ENCODE data around the gene KRTAP4-2. TPM values are rescaled to one million over a fixed set of nuclear protein-coding genes. Genes with fewer than 3 reads are reported as not detected.

The KRTAP4-2 gene
- total RNA-seq, 1 experiment from 2014 or later, result not detected

GRCh38 chr17:41184480-41184961 is 6.5 kb upstream of the KRTAP4-2 start, which contains the start of gene KRTAP4-1:
TSS of gene KRTAP4-1 (minus strand) at chr17:41184911. CDS start at chr17:41184854, 57 bp downstream.
- CTCF ChIA-PET, result no interaction called here
- BruUV-seq (replicated peaks), result no TSS peak

GRCh38 chr17:41178843-41179616 is 1.0 kb upstream of the KRTAP4-2 start:
- H3K27ac Mint-ChIP-seq (ENCODE audit: unreplicated experiment), result no peak overlapping the region
- DNase-seq, result no peak
- H3K27me3 Mint-ChIP-seq (ENCODE audit: unreplicated experiment), result no peaks in the 10 kb centered on the region
- CTCF ChIA-PET, result interaction anchor here (0.6 to 0.8 kb wide), 2 partner anchors 20 to 51 kb away, joined by 3 read pairs; no protein-coding TSS in a partner anchor
- no peaks in the 10 kb centered on the region for H3K36me3 Mint-ChIP-seq (ENCODE audit: insufficient read depth, unreplicated experiment)
- H3K4me1 Mint-ChIP-seq (ENCODE audit: low read depth, unreplicated experiment), result peaks cover 25% of the 10 kb centered on the region
- H3K9me3 Mint-ChIP-seq (ENCODE audit: low read depth, unreplicated experiment), result no peaks in the 10 kb centered on the region
- BruUV-seq (replicated peaks), result no TSS peak
- intact Hi-C loops (cut with micrococcal nuclease; ENCODE audit: unreplicated experiment), result no loop called here
- H3K4me3 Mint-ChIP-seq (ENCODE audit: low read depth, unreplicated experiment), result no peak overlapping the region
- no peak for TF ChIP-seq CTCF (IDR thresholded peaks at IDR 0.05; ENCODE audit: unreplicated experiment)

More at GRCh38 chr17:41184480-41184961, 6.5 kb upstream of the KRTAP4-2 start, which contains the start of gene KRTAP4-1:
- Mint-ChIP-seq H3K36me3 (ENCODE audit: insufficient read depth, unreplicated experiment) (no peaks in the 10 kb centered on the region), H3K4me1 (ENCODE audit: low read depth, unreplicated experiment) (peaks cover 22% of the 10 kb centered on the region), H3K27ac (ENCODE audit: unreplicated experiment) (no peak within 1 kb of the TSS), H3K27me3 (ENCODE audit: unreplicated experiment) (no peaks in the 10 kb centered on the region), H3K9me3 (ENCODE audit: low read depth, unreplicated experiment) (no peaks in the 10 kb centered on the region), H3K4me3 (ENCODE audit: low read depth, unreplicated experiment) (no peak within 1 kb of the TSS)
- TF ChIP-seq CTCF (IDR thresholded peaks at IDR 0.05; ENCODE audit: unreplicated experiment), result no peak
- no peak for DNase-seq
- intact Hi-C loops (cut with micrococcal nuclease; ENCODE audit: unreplicated experiment), result no loop called here

- no TSS peak for BruUV-seq (replicated peaks)
- Mint-ChIP-seq H3K27ac (ENCODE audit: unreplicated experiment) (no peak overlapping the region), H3K36me3 (ENCODE audit: insufficient read depth, unreplicated experiment) (no peaks in the 10 kb centered on the region), H3K27me3 (ENCODE audit: unreplicated experiment) (no peaks in the 10 kb centered on the region), H3K9me3 (ENCODE audit: low read depth, unreplicated experiment) (no peaks in the 10 kb centered on the region), H3K4me3 (ENCODE audit: low read depth, unreplicated experiment) (no peak overlapping the region), H3K4me1 (ENCODE audit: low read depth, unreplicated experiment) (peaks cover 25% of the 10 kb centered on the region)
- CTCF ChIA-PET, result interaction anchor here (0.6 to 0.8 kb wide), 2 partner anchors 19 to 51 kb away, joined by 3 read pairs; no protein-coding TSS in a partner anchor
- TF ChIP-seq CTCF (IDR thresholded peaks at IDR 0.05; ENCODE audit: unreplicated experiment), result no peak
- no peak for DNase-seq
- intact Hi-C loops (cut with micrococcal nuclease; ENCODE audit: unreplicated experiment), result no loop called here
Measured at GRCh38 chr17:41178341-41178740, 320 bp upstream of the KRTAP4-2 start.

GRCh38 chr17:41176744-41177387 is 1.2 kb downstream of the KRTAP4-2 start:
- TF ChIP-seq CTCF (IDR thresholded peaks at IDR 0.05; ENCODE audit: unreplicated experiment), result no peak

More at GRCh38 chr17:41176744-41177387, 1.2 kb downstream of the KRTAP4-2 start:
- no peak overlapping the region for H3K27ac Mint-ChIP-seq (ENCODE audit: unreplicated experiment)
- no peak overlapping the region for H3K4me3 Mint-ChIP-seq (ENCODE audit: low read depth, unreplicated experiment)
- DNase-seq, result no peak
- intact Hi-C loops (cut with micrococcal nuclease; ENCODE audit: unreplicated experiment), result no loop called here
- H3K36me3 Mint-ChIP-seq (ENCODE audit: insufficient read depth, unreplicated experiment), result no peaks in the 10 kb centered on the region
- BruUV-seq (replicated peaks), result no TSS peak
- no peaks in the 10 kb centered on the region for H3K27me3 Mint-ChIP-seq (ENCODE audit: unreplicated experiment)
- peaks cover 17% of the 10 kb centered on the region for H3K4me1 Mint-ChIP-seq (ENCODE audit: low read depth, unreplicated experiment)
- CTCF ChIA-PET, result no interaction called here
- H3K9me3 Mint-ChIP-seq (ENCODE audit: low read depth, unreplicated experiment), result no peaks in the 10 kb centered on the region

Data from Calu3 (cell line).